GM19099 (cell line): ENCODE measurements around the gene DMBX1.

ENCODE experiments used
- POLR2A ChIP-seq: IDR thresholded peaks from 3 replicates; pipeline ENCODE4 v1.6.1; 2011; ENCODE audit warnings: low read depth; ENCODE audit not compliant: insufficient read length; ENCODE audit errors: extremely low read depth

DMBX1 gene

GRCh38 chr1:46501528-46501927, 11.9 kb downstream of the DMBX1 start:
- TF ChIP-seq POLR2A: no peak

- TF ChIP-seq POLR2A: no peak
Measured at GRCh38 chr1:46503421-46503820, 13.8 kb downstream of the DMBX1 start.

DNA sequence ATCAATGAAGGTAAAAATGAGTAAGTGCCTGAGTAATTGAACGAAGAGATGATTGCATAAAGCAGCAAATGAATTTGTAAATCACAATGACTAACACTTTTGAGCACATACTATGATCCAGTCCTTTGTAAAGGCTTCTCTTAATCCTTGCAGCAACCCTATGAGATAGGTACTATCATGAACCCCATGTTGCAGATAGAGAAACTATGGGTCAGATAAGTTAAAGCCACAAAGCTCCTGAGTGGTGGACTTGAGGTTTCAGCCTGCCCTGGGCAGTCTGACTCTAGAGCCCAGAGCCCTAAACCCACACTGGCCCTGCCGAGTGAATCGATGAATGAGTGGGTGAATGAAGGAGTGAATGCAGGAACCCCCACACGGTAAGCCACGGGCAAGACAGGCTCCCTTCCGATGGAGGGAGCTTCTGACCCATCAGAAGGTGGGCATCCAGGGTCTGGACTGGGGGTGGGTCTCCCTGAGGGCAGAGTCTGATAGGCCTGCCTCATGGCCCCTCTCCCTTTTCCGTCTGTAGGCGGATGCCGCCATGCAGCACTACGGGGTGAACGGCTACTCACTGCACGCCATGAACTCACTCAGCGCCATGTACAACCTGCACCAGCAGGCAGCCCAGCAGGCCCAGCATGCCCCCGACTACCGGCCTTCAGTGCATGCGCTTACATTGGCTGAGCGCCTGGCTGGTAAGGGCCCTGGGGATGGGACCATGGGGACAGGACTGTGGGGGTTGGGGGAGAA, 17.0 kb downstream of the DMBX1 start:
- TF ChIP-seq POLR2A: no peak

- no peak for TF ChIP-seq POLR2A
Measured at GRCh38 chr1:46508757-46509156, 19.1 kb downstream of the DMBX1 start.

GRCh38 chr1:46510341-46510997, 20.8 kb downstream of the DMBX1 start:
- no peak for TF ChIP-seq POLR2A

- no peak for TF ChIP-seq POLR2A
Measured at GRCh38 chr1:46510998-46511365, 21.3 kb downstream of the DMBX1 start.

DNA sequence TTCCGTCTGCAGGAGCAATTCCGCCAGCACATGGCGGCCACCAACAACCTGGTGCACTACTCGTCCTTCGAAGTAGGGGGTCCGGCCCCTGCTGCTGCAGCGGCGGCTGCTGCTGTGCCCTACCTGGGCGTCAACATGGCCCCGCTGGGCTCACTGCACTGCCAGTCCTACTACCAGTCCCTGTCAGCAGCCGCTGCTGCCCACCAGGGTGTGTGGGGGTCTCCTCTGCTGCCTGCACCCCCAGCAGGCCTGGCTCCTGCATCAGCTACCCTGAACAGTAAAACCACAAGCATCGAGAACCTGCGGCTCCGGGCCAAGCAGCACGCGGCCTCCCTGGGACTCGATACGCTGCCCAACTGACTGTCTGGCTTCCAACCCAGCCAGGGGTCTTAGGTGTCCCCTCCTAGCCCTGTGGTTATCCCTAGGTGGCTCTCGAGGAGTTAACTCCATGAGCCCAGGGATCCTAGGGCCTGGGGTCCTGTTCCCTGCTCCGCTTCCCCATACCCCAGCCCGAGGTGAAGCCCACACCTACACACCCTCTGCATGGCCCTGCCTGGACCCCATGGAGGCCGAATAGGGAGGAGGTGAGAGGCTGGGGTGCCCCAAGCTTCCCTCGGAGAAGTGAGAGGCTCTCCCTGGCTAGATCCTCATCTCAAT, 22.6 kb downstream of the DMBX1 start:
- TF ChIP-seq POLR2A: no peak

DNA sequence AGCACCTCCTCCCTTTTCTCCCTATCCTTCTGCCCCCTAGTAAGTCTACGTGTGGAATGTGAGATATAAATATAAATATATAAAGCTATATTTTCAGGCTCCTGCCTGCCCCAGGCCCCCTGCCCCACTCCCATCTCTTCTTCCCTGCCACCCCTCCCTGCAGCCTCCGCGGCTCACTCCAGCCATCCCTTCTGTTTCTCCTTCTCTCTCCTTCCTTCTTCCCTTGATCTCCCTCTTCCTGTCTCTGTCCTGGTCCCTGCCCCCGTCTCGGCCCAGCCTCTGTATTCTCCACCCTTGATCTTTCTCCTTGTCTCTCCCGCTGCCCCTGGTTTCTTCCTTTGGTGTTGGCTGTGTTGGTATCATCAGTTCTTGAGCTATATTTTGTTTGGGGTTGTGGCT, 23.2 kb downstream of the DMBX1 start:
- TF ChIP-seq POLR2A: no peak

GRCh38 chr1:46513536-46513935, 23.9 kb downstream of the DMBX1 start:
- no peak for TF ChIP-seq POLR2A

- no peak for TF ChIP-seq POLR2A
Measured at GRCh38 chr1:46515576-46515975, 25.9 kb downstream of the DMBX1 start.

DNA sequence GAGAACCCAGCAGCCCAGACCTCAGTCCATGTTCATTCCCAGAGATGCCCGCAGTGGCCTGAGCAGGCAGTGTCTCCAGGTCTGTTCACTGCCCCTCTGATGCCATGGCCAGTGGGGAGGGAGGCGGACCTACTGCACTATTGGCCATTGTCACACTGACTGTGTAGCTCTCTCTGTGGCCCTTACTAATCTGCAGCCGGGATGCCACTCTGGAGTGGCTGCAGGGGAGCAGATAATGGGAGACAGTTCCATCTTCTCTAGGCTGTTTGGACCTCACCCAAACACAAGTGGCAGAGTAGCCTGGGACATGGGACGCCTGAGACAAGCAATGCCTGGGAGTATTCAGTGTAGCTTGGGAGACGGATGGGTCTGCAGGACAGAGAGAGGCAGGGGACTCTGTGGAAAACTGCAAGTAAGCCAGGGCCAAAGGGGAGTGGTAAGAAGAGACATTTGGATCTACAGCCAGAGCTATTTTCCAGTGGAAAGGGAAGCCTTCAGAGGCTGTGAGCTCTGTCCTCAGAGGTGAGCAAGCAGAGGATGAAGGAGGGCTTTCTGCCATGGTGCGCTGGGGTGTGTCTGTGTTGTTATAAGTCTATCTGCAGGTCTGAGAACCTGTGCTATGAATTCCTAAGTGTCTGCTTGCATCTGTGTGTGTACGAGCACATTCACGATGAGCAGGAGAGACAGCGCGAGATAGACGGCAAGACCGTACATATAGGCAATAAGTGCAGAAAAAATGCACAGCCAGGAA, 26.7 kb downstream of the DMBX1 start:
- TF ChIP-seq POLR2A: no peak

GRCh38 chr1:46517010-46517600, 27.5 kb downstream of the DMBX1 start:
- TF ChIP-seq POLR2A: no peak

GRCh38 chr1:46517932-46518498, 28.4 kb downstream of the DMBX1 start:
- TF ChIP-seq POLR2A: no peak

DNA sequence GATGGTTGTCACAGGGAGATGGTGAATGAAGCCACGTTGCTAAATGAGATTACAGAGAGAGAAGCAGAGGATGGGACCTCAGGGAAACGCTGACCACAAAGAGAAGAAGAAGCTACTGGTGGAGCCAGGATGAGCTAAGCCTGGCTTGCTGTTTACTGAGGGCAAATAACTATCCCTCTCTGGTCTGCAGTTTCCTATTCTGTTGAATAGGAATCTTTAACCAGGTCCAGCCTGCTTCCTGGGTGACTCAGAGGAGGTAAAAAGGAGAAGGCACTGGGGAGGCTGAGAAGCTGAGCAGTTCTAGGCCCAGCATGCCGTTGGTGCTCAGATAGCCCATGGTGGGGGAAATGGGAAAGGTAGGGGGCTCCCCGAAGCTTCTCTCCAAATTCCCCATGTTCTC, 29.6 kb downstream of the DMBX1 start:
- no peak for TF ChIP-seq POLR2A

DNA sequence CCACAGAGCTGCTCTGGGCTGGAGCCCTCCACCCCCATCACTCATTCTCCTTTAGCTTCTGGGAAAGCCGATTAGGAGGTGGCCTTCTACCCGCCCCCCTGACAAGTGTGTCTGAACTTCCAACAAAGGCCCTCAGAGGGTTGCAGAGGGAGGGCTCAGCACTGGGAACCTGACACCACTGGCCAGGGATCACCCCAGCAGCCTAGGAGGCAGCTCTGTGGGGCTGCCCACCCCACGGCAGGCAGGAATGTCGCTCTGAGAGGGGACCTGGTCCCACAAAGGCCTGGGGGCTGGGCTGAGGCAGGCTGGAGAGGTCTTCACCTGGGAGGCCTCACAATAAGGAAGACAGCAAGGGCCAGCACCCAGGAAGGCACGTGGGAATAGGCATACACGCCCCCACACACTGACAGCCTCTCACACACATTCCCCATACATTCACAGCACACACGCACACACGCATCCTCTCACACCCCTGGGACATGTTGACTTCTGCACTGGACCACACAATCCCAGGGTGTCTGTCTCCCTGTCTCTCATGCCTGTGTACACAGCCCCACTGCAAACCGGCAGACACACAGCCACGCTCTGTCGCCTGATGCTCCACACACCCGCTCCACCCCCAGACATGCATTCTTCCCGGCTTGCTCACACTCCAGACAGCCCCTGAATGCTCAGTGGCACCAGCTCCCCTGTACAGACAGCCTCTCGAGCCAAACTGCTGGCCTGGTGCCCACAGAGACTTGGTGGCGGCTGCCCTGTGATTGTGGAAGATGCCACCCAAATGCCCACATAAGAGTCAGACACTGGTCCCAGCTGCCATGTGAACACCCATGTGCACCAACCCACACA, 30.7 kb downstream of the DMBX1 start:
- no peak for TF ChIP-seq POLR2A

GRCh38 chr1:46521414-46521813, 31.8 kb downstream of the DMBX1 start:
- TF ChIP-seq POLR2A: no peak
